LNCAP (cell line): ENCODE results near the gene SERPINB2.

Experiments used
- TF ChIP-seq, protein P1 (sequence below): fragments of 450-650 bp; IDR thresholded peaks from 2 replicates; pipeline ENCODE4 v1.5.1; 2017; ENCODE audit warnings: mild to moderate bottlenecking

The SERPINB2 gene

DNA sequence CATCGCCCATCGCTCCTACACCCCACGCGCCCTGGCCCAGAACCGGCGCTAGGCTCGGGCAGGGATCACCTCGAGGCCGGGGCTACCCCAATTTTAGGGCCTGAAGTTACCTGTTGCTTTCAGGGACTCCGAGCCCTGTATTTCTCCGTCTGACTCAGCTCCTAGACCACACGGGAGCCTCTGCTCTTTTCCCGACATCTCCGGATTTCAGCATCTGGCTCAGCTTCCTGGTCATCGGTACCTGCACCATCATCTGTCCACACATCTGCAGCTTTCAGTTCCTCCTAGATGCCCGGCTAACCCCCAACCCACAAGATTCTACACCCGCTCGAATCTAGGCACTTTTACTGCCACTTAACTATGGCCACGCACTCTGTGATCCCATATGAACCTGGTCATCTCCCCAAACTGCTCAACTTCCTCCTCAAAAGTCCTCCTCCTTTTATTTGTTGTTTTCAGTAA lies 49.5 kb downstream of the SERPINB2 start:
- TF ChIP-seq, protein P1, sequence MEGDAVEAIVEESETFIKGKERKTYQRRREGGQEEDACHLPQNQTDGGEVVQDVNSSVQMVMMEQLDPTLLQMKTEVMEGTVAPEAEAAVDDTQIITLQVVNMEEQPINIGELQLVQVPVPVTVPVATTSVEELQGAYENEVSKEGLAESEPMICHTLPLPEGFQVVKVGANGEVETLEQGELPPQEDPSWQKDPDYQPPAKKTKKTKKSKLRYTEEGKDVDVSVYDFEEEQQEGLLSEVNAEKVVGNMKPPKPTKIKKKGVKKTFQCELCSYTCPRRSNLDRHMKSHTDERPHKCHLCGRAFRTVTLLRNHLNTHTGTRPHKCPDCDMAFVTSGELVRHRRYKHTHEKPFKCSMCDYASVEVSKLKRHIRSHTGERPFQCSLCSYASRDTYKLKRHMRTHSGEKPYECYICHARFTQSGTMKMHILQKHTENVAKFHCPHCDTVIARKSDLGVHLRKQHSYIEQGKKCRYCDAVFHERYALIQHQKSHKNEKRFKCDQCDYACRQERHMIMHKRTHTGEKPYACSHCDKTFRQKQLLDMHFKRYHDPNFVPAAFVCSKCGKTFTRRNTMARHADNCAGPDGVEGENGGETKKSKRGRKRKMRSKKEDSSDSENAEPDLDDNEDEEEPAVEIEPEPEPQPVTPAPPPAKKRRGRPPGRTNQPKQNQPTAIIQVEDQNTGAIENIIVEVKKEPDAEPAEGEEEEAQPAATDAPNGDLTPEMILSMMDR = no peak

DNA sequence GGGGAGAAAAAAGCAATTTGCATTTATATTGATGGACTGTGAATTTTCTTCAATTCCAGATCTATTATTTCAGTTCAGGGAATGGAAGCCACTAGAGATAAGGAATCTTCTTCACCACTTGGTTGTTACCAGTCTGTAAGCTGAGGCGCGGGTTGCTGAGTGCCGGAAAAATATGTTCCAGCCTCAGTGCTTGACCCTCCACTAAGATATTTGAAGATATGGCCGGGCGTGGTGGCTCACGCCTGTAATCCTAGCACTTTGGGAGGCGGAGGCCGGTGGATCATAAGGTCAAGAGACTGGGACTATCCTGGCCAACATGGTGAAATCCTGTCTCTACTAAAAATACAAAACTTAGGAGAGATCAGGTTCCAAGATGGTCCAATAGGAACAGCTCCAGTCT lies 52.5 kb downstream of the SERPINB2 start:
- TF ChIP-seq, protein P1 = no peak

DNA sequence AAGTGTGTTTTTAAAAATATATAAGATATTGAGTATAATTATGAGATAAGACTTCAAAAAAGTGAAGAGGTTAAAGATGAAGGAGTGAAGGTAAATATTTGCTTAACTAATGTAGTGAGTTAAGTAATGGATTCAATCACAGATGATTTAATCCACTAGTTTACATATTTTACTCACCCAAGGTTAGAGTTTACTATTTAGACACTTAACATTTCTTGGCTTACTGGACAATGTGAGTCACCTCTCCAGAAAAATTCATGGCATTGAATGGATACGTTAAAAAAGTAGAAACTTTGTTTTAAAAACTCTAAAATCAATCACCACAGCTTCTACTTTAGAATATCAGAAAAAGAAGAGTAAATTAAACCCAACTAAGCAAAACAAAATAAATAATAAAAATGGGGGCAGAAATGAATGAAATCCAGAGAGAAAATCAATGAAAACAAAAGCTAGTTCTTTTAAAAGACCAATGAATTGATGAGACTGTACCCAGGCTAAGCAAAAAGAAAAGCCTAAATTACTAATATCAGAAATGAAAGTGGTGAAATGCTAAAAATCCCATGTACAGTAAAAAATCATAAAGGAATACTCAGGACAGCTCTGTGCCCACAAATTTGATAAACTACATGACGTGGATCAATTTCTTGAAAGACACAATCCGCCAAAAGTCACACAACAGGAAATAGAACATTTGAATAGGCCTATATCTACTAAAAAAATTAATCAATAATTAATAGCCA lies 59.7 kb downstream of the SERPINB2 start:
- TF ChIP-seq, protein P1 = no peak

DNA sequence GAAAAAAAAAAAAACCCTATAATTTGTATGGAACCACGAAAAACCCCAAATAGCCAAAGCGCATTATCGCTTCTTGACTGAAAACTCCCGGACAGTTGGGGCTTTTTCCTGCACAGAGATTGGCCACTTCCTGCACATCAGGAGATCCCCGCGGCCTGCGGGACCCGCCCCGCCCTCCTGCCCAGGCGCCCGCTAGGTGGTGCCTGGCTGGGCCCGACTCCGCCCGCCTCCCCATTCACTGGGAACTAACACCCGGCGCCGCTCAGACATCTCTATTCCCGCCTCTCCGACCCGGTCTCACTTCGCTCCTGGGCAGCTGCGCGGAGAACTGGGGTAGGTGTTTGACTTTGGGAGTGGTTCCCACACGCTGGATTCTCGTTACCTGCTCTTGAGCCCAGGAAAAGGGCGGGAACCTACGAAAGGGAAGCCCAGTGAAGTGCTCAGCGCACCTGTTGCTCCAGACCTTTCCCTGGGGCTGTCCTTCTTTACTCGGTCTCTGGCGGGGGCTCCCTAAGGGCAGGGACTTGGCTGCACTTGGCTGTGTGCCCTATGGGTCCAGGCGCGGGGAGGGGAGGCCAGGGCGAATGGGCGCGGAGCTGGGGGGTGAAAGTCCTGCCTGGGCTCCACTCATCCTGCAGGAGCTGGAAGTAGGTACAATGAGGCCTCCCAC lies 61.7 kb downstream of the SERPINB2 start, which contains the start of gene HMSD:
Gene HMSD, plus strand, starts transcription at position 234 of the 670 bp plus-strand sequence. CDS start 4,155 bp downstream, outside the sequence.
- TF ChIP-seq, protein P1 = 0 out of 2 replicates have a peak, but pooled peaks have one; percentile 8

DNA sequence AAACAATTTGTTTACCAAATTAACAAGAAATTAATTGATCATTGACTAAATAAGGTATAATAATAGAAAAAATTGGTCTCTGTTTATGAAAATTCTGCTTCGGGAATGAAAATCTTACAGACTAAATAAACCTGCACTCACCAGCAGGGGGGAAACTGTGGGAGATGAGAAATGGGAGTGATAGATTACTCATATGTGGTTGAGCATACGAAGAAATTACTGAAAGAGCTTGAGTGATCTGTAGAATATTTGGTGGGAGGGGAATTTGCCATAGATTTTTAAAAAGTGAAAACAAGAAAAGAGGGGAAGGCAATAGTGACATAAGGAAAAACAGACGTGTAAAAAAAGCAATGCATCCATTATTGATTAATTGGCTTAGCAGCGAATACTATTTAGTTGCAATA lies 63.8 kb downstream of the SERPINB2 start:
- TF ChIP-seq, protein P1 = no peak
